Esophagus squamous epithelium (tissue), 5 donors: Measurements from ENCODE around the gene SNRK. TPM values are rescaled to one million over a fixed set of nuclear protein-coding genes. Genes with fewer than 3 reads are reported as not detected.

Experiments
- DNase-seq: peaks from one replicate; lab custom pipeline; 2025; lab: John Stamatoyannopoulos, UW
- H3K27ac ChIP-seq, 4 donors: fragments of 200-600 bp; sonication (generic); one replicate each; pipeline ENCODE4 v1.5.1; 2016 to 2019; ENCODE audit warnings: mild to moderate bottlenecking in 1 of 4
- H3K27me3 ChIP-seq, 4 donors: fragments of 200-600 bp; sonication (generic); 1 replicate in 3 of 4; 2 replicates in 1 of 4; pipeline versions ENCODE4 v1.5.1 to v1.6.0; 2017 to 2021; ENCODE audit warnings: antibody characterized with exemption in 1 of 4
- H3K36me3 ChIP-seq, 3 donors: fragments of 200-600 bp; sonication (generic); one replicate each; pipeline ENCODE4 v1.5.1; 2016 to 2019
- H3K4me1 ChIP-seq, 3 donors: fragments of 200-600 bp; sonication (generic); one replicate each; pipeline ENCODE4 v1.5.1; 2017 to 2019
- H3K4me3 ChIP-seq, 4 donors: fragments of 200-600 bp; sonication (generic); 1 replicate in 3 of 4; 2 replicates in 1 of 4; pipeline ENCODE4 v1.5.1; 2016 to 2019; ENCODE audit warnings: mild to moderate bottlenecking in 2 of 4, moderate library complexity in 1 of 4
- H3K9me3 ChIP-seq, 3 donors: fragments of 200-600 bp; sonication (generic); one replicate each; pipeline ENCODE4 v1.5.1; 2016 to 2019
- CTCF ChIP-seq, 6 experiments: fragments of 450-650 bp in 4 of 6; fragments of 200-600 bp in 2 of 6; sonication (generic) in 2 of 6; IDR thresholded peaks; one replicate each; pipeline ENCODE4 v1.5.1; 2016 to 2019; ENCODE audit warnings: antibody characterized with exemption in 6 of 6, mild to moderate bottlenecking in 4 of 6, moderate library complexity in 4 of 6
- POLR2A ChIP-seq, 4 donors: fragments of 450-650 bp; IDR thresholded peaks; one replicate each; pipeline ENCODE4 v1.6.1; 2017; ENCODE audit warnings: antibody characterized with exemption in 4 of 4, mild to moderate bottlenecking in 4 of 4, moderate library complexity in 3 of 4
- WGBS, 2 donors: methylation state at CpG; one replicate each; pipeline ENCODE4 v1.1.5; 2018; 5-methylcytosine and 5-hydroxymethylcytosine counted together
- intact Hi-C: fragments of 100-400 bp; cut with DNase I; formaldehyde crosslinking; loops from one replicate; pipeline ENCODE4 v1.15.0; 2022
- total RNA-seq, 4 donors: library from RNA; depleted of rRNA; stranded (reverse); fragments of >200 nt; gene quantifications; one replicate each; pipeline ENCODE4 v1.1.0, GENCODE V29; 2016
- donor health status: DM: yes; HTN: yes; CAD: no.

SNRK gene
- total RNA-seq, 4 donors from 2014 or later = 27.0 to 42.0 (median 29.5) TPM

- intact Hi-C loops = no loop called here
Measured at GRCh38 chr3:43372809-43373559, 86.6 kb downstream of the SNRK start.

GRCh38 chr3:43373560-43373928, 87.2 kb downstream of the SNRK start:
- WGBS, 2 donors = 81 to 85% methylated on average over 2 of the region's 3 CpGs

More at GRCh38 chr3:43372809-43373559, 86.6 kb downstream of the SNRK start:
- H3K4me1 ChIP-seq = peaks cover 0 to 1% (median 0%) of the 10 kb centered on the region in 3 donors
- no peak for DNase-seq
- H3K4me3 ChIP-seq = no peak overlapping the region
- WGBS, 2 donors = 81 to 84% methylated on average over 10 to 11 of the region's 11 CpGs
- H3K27me3 ChIP-seq = no peaks in the 10 kb centered on the region
- H3K27ac ChIP-seq = no peak overlapping the region
- no peak for TF ChIP-seq CTCF (IDR thresholded peaks at IDR 0.05)
- H3K9me3 ChIP-seq = no peaks in the 10 kb centered on the region
- H3K36me3 ChIP-seq = no peaks in the 10 kb centered on the region

GRCh38 chr3:43378066-43378935, 92.0 kb downstream of the SNRK start:
- TF ChIP-seq POLR2A (IDR thresholded peaks at IDR 0.05) (no peak), CTCF (IDR thresholded peaks at IDR 0.05) (peak; percentile 27 to 81 (median 66))
- no peaks in the 10 kb centered on the region for H3K9me3 ChIP-seq
- no peaks in the 10 kb centered on the region for H3K27me3 ChIP-seq
- no peak overlapping the region for H3K4me3 ChIP-seq
- intact Hi-C loops = loop anchor here (5.0 kb wide), 1 partner anchor 216 kb away; no protein-coding TSS in a partner anchor
- H3K27ac ChIP-seq = peak overlapping the region in 3 of 4 donors; percentile 58 to 68 (median 65)
- peaks cover 0 to 15% (median 0%) of the 10 kb centered on the region in 3 donors for H3K4me1 ChIP-seq
- 77 to 96% methylated on average over 2 of the region's 2 CpGs for WGBS, 2 donors
- no peak for DNase-seq
- H3K36me3 ChIP-seq = no peaks in the 10 kb centered on the region

More at GRCh38 chr3:43373560-43373928, 87.2 kb downstream of the SNRK start:
- no peak for DNase-seq
- H3K27me3 ChIP-seq = no peaks in the 10 kb centered on the region
- no peak overlapping the region for H3K27ac ChIP-seq
- TF ChIP-seq CTCF (IDR thresholded peaks at IDR 0.05) = no peak
- no peak for TF ChIP-seq POLR2A (IDR thresholded peaks at IDR 0.05)
- intact Hi-C loops = no loop called here
- no peaks in the 10 kb centered on the region for H3K9me3 ChIP-seq
- peaks cover 0 to 6% (median 0%) of the 10 kb centered on the region in 3 donors for H3K4me1 ChIP-seq
- no peaks in the 10 kb centered on the region for H3K36me3 ChIP-seq
- no peak overlapping the region for H3K4me3 ChIP-seq

GRCh38 chr3:43379343-43379742, 93.0 kb downstream of the SNRK start:
- H3K4me1 ChIP-seq = peaks cover 0 to 15% (median 0%) of the 10 kb centered on the region in 3 donors
- H3K27me3 ChIP-seq = no peaks in the 10 kb centered on the region
- no peaks in the 10 kb centered on the region for H3K36me3 ChIP-seq
- no peaks in the 10 kb centered on the region for H3K9me3 ChIP-seq
- intact Hi-C loops = loop anchor here (5.0 kb wide), 1 partner anchor 217 kb away; no protein-coding TSS in a partner anchor
- peak overlapping the region in 3 of 4 donors; percentile 58 to 68 (median 65) for H3K27ac ChIP-seq
- no peak for DNase-seq
- TF ChIP-seq POLR2A (IDR thresholded peaks at IDR 0.05) = no peak
- no peak for TF ChIP-seq CTCF (IDR thresholded peaks at IDR 0.05)
- 62 to 68% methylated on average over 2 to 3 of the region's 3 CpGs for WGBS, 2 donors
- H3K4me3 ChIP-seq = no peak overlapping the region
